Left colon (tissue), 2 donors: Measurements from ENCODE around the gene KCNK15. TPM values are rescaled to one million over a fixed set of nuclear protein-coding genes. Genes with fewer than 3 reads are reported as not detected.

ENCODE experiments used
- ATAC-seq: fragments of 200-7000 bp; cut with Tn5 transposase; one replicate; pipeline ENCODE4 v1.9.1; 2020; ENCODE audit warnings: mild to moderate bottlenecking, moderate library complexity
- DNase-seq, 2 donors: peaks; one replicate each; pipeline ENCODE4 v3.0.0-alpha.2; 2020
- intact Hi-C, 2 donors: fragments of 100-400 bp; cut with DNase I in 1 of 2; cut with micrococcal nuclease in 1 of 2; formaldehyde crosslinking; loops; one replicate each; pipeline versions ENCODE4 v1.11.2 to v1.14.0; 2022; cut with DNase I, micrococcal nuclease
- total RNA-seq, 2 donors: library from RNA; stranded (reverse); fragmentation: NEBNext Ultra II Directional; extraction: Animal tissue kit (Norgen Biotek cat#: 25700); gene quantifications; one replicate each; pipeline ENCODE4 v1.2.1, GENCODE V29; 2021
- donor health status: DM: no; HTN: no; CAD: no.
- donor health status: DM: yes; HTN: yes; CAD: no.

The KCNK15 gene
- total RNA-seq, 2 donors from 2014 or later: 0.25 to 0.40 TPM

DNA sequence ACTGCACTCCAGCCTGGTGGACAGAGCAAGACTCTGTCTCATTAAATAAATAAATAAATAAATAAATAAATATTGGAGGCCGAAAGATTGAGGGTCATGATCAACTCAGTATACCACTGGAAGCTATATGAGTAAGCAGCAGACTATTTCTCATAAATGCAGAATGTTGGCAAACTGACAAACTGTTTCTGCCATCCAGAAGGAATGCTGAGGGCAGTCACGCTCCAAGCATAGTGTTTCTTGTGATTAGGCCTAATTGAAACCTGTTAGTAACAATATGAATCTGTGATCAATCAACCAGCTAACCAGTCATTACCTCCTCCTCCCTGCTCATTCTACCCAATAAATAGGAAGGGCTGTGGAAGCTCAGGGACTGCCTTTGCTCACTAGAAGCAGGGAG, 15.2 kb upstream of the KCNK15 start:
- ATAC-seq (no peak), DNase-seq (no peak)
- intact Hi-C loops: no loop called here

DNA sequence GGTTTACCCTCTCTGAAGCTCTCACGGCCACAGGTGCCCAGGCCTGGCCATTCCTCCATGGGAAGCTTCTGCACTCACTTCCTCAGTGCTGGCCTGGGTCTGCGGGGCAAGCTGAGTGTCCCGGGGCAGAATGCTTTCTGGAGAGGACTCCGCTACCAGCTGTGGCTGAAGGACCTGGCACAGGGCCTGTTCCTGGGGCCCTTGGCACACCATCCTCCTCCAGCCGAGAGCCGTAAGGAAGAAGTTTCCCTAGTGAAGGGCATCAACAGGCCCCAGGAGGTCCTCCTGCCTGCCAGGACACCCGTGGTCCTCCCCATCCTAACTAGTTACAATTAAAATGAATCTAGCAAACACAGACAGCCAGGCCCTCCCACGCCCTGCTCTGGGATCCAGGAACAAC, 14.0 kb upstream of the KCNK15 start:
- intact Hi-C loops: no loop called here
- no peak for ATAC-seq
- no peak for DNase-seq

DNA sequence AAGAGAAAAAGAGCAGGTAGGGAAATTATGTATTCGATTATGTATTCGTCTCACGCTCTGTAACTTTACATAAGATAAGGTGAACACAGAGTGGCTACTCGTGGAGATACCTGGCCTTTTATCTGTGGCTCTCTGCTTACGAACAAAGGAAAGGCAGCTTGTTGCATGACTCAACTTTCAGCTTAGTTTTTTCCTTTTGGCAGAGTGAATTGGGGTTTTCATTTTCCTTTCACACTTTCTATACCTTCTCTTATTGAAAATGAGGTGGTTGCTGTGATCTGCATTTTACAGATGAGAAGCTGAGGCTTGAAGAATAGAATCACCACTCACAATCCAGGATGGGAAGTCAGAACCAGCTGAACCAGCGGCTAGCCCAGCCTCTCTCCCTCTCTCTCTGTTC, 13.3 kb upstream of the KCNK15 start:
- no peak for DNase-seq
- intact Hi-C loops: no loop called here
- no peak for ATAC-seq

DNA sequence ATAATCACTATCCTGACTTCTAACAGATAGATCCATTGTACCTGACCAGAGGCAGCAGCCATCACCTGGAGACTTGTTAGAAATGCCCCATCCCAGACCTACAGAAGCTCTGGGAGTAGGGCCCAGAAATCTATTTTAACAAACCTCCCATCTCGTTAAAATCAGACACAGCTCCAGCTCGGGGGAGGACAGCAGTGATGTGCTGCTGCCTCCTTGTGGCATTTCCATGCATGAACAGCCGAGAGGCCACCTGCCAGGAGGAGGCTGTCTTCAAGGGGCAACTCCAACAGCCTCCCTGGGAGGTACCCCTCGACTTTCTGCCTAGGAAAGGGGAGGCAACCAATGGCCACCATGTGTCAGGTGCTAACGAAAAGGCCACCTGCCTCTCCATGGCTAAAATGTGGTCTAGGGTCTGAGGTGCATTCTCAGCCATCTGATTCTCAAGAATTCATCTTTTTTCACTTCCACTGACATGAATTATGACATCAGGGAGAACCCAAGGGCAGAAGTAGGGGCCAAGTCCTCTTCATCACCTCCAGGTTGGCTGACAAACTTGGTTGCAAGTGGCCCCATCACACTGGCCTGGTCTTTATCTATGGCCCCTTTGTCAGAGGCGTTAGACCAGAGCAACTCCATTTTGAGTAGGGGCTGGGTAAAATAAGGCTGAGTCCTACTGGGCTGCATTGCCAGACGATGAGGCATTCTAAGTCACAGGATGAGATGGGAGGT, 12.2 kb upstream of the KCNK15 start:
- intact Hi-C loops: loop anchor here in 1 of 2 donors (2.0 kb wide), 1 partner anchor 49 kb away; no protein-coding TSS in a partner anchor

DNA sequence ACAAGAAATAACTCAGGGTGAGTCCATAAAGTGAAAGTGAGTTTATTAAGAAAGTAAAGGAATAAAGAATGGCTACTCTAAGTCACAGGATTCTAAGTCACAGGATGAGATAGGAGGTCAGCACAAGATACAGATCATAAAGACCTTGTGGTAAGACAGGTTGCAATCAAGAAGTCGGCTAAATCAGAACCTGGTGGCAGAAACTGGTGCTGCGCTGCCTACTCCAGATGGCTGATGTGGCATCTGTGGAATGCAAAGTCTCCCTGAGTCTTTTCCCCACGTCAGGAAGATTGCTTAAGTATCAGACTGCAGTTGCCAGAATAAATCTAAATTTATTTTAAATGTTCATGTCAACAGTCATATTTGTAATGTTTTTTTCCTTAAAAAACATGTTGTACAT, 10.7 kb upstream of the KCNK15 start:
- intact Hi-C loops: loop anchor here in 1 of 2 donors (2.0 kb wide), 1 partner anchor 50 kb away; no protein-coding TSS in a partner anchor
- ATAC-seq (no peak), DNase-seq (no peak)

More for the DNA sequence above, 12.2 kb upstream of the KCNK15 start:
- DNase-seq: peak in 1 of 2 donors; percentile 63
- ATAC-seq: peak; percentile 52

DNA sequence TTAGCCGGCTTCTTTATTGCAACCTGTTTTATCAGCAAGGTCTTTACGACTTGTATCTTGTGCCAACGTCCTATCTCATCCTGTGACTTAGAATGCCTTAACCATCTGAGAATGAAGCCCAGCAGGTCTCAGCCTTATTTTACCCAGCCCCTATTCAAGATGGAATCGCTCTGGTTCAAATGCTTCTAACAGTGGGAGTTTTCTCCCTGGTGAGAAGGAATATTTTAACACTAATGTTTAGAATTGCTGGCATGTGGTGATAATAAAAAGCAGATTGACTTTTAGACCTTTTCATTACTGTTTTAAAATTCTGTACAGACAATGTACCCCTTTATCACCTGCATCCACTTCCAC, 9.9 kb upstream of the KCNK15 start:
- intact Hi-C loops: loop anchor here in 1 of 2 donors (2.0 kb wide), 1 partner anchor 51 kb away; no protein-coding TSS in a partner anchor
- ATAC-seq: no peak
- DNase-seq: no peak

DNA sequence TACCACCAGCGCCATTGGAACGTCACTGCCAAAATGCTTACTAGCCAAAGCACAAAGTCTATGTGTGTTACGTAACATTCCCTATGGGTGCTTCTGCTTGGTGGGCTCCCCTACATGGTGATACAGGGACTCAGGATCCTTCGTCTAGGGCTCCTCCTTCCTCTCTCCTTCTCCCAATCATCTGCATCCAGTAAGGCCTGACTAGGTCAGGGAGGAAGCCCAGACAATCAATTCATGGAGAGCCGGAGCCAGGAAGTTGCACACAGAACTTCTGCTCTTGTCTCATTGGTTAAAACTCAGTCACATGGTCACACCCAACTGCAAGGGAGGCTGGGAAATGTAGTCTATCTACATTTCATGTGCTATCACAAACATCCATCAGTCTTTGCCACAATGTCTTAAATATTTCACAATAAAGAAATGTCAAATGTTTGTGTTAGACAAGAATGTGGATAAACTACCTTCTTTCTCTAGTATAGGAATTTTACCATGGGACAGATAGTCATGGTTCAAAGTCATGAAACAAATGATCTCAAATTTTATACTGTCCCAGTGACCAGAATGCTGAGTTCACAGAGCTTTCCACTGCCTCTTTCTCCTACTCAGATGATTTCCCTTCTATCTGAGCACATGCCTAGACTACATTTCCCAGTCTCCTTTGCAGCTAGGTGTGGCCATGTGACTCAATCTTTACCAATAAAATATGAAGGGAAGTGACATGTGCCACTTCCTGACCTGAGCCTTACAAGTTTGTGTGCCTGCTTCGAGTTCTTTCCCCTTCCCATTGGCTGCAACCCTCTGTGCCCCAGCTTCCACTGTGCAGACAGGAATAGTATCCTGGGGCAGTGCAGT, 9.3 kb upstream of the KCNK15 start:
- DNase-seq (peak; percentile 40 to 62), ATAC-seq (peak; percentile 95)
- intact Hi-C loops: no loop called here

DNA sequence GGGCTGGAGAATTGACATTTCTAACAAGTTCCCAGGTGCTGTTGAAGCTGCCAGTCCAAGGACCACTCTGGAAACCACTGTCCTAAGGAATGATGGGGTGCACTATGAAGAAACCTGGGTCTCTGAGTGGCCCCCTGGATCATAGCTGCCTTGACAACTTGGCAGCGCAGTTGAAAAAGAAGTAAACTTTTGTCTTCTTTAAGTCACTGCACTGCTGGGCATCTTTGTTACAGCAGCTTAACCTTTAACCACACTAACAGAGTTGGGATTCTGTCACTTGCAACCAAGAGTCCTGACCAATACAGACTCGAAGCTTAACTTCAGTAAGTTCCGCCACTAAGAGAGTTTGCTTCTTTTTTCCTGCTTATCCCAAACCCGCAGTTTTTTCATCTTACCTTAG, 8.5 kb upstream of the KCNK15 start:
- no peak for ATAC-seq
- DNase-seq: no peak
- intact Hi-C loops: no loop called here

DNA sequence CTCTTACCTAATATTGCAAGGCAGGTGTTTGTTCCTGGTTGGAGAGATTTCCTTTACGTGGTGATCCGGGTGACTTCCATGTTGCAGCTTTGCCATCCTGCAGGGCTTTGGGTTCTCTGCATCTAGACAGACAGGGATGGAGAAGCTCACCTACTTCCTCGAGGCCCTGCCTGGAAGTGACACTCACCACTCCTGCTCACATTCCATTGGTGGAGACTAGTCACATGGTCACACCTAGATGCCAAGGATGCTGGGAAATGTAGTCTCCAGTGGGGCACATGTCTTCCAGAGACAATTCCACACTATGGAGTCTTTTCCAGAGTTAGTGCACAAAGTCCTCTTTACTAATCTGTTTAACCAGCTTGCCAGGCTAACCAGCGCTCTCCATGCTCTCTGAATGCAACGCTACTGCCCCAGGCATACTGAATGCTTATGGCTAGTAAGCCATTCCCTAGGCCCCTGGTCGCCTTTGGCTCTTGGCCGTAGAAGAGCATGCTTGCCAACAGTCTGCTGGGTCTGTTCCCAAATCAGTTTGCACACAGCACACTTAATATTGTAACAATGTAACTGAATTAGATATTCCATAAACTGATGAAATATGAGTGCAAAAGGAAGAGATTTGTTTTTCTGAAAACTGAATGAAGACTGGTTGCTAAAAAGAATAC, 6.7 kb upstream of the KCNK15 start:
- peak; percentile 65 for ATAC-seq
- intact Hi-C loops: no loop called here
- peak; percentile 36 to 56 for DNase-seq

DNA sequence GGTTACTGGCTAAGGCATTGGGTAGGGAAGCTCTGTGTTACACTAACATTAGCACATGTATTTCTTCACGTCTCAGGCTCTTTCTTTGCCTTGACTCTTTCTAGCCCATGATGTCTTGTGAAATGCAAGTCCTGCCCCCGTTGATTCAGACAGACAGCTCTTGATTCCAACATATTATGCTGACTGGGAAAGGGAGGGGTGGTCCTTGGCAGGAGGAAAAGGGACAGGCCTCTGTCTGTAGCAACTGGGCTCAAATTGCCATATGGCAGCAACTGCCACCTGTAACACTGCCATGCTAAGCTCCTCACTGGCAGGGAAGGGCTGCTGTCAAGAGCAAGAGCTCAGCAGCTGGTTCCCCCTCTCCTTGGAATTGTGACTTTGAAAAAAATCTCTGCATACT, 5.7 kb upstream of the KCNK15 start:
- intact Hi-C loops: no loop called here
- DNase-seq: no peak
- no peak for ATAC-seq

DNA sequence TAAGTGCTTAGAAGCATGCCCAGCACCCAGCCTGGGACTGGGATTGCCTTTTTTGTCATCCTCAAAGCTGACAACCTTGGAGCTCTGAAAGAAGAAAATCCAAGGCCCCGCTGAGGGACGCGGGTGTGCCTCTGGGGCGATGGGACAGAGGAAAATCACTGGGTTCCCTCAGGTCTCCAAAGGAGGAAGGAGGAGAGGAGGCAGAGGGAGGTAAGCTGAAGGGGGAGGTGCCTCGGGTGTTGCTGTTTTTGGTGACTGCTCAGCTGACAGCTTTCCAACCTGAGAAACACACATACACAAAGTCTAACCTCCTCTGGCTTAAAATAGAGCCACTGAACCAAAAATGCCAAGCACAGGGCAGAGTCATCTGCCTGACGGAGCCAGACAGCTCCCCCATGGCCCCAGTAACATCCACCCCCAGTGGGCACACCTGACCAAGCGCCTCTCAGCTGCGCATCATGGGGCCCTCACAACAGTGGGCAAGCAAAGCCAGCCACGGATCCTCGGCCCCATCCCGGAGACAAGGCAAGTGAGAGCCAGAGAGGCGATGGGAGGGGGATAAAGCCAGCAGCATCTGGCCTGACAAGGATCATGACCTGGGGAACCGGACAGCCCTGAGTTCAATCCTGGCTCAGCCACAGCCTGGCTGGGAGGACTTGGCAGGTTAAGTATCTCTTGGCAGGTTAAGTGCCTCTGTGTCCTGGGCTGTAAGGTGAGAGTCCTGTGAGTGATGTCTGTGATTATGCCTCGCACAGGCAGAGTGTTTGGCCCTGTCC, 3.2 kb upstream of the KCNK15 start:
- no peak for ATAC-seq
- DNase-seq: no peak
- intact Hi-C loops: no loop called here

DNA sequence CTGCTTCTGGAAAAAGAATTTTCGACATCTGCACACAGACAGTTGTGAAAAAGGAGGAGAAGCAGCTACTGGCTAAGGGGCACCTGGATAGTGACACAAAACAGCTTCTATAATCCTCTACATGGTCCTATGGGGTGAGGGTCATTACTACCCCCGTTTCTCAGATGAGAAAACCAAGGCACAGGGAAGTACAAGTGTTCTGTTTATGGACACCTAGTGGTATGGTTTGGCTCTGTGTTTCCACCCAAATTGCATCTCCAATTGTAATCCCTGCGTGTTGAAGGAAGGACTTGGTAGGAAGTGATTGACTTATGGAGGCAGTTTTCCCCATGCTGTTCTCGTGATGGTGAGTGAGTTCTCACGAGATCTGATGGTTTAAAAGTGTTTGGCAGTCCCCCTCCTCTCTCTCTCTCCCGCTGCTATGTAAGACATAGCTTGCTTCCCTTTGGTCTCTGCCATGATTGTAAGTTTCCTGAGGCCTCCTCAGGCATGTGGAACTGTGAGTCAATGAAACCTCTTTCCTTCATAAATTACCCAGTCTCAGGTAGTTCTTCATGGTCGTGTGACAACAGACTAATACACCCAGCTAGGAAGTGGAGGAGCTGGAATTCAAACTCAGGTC, 2.5 kb upstream of the KCNK15 start:
- intact Hi-C loops: no loop called here
- no peak for ATAC-seq
- DNase-seq: no peak

DNA sequence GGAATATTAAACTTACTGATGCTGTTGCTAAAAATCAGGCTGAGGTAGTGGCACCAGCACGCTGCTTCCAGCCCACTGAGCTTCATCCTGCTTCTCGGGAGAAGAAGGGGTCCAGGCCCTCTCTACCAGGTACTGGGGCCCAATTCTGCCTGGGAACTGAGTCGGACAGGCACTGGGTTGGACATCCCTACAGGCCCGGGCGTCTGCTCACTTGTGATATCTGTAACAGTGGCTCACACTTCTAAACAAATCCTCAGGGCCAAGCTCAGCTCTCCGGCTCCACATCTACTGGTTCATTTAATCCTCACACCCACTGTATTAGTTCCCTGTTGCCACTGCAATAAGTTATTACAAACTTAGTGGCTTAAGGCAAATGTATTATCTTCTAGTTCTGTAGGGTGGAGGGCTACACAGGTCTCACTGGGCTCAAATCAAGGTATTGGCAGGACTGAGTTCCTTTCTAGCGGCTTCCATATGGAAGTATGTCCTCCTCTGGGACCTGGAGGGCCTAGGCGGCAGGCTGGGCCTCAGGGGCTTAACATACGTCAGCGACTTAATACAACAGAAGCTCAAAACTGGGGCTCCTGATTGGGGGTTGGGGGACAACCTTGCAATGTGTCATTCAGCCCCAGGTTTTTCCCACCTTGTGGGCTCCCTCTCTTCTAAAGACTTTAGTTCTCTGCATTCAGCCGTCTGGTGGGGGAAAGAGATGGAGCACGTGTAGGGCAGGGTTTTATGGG, 1.6 kb upstream of the KCNK15 start:
- DNase-seq (no peak), ATAC-seq (no peak)
- intact Hi-C loops: no loop called here

DNA sequence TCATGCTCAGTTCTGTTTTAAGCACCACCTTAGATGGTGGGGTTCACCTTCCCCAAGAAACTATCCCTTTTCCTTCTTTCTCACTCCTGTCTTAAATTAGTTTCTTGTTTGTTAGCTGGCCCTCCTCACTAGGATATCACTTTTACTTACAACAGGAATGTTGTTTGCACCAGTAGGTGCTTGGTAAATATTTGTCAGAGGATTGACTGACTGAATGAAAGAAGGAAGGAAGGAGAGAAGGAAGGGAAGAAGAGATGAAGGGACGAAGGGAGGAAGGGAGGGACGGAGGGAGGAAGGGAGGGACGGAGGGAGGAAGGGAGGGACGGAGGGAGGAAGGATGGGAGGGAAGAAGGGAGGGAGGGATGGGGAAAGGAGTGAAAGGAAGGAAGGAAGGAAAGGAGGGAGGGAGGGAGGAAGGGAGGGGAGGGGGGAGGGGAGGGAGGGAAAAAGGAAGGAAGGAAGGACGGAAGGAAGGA, 505 bp upstream of the KCNK15 start:
- intact Hi-C loops: loop anchor here in 1 of 2 donors (5.0 kb wide), 1 partner anchor 122 kb away; no protein-coding TSS in a partner anchor
- ATAC-seq (no peak), DNase-seq (no peak)

DNA sequence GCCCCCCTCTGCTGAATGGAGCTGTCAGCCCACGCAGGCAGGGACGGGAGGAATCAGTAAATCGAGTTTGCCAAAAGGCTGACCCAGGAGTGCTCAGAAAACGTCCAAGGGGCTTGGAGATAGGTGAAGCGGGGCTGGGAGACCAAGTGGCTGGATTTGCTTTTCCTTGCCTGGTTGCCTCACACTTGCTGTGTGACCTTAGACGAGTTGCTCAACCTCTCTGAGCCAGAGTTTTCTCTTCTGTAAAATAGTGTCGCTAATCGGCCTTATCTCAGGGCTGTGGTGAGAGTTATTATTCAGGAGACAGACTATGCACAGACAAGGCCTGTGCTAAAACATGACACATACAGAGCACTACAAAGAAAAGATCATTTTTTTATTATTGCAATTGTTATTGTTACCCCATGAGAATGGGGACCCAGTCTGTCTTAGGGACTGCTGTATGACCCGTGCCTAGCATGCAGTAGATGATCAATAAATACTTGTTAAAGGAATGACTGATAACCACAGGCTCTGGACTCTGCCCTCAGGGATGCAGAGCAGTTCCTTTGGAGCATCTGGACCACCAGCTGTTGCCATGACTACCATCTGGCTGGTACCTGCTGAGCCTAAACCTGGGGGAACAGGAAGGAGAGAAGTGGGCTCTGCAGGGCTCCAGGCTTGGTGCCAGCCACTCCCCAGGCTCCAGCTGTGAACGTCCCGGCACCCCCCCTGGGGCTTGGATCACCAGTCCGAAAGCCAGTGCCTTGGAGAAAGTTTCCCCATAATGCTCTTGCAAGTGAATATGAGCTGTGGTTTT, 901 bp downstream of the KCNK15 start:
- no peak for ATAC-seq
- DNase-seq: no peak
- intact Hi-C loops: loop anchor here in 1 of 2 donors (5.0 kb wide), 1 partner anchor 121 kb away; no protein-coding TSS in a partner anchor

DNA sequence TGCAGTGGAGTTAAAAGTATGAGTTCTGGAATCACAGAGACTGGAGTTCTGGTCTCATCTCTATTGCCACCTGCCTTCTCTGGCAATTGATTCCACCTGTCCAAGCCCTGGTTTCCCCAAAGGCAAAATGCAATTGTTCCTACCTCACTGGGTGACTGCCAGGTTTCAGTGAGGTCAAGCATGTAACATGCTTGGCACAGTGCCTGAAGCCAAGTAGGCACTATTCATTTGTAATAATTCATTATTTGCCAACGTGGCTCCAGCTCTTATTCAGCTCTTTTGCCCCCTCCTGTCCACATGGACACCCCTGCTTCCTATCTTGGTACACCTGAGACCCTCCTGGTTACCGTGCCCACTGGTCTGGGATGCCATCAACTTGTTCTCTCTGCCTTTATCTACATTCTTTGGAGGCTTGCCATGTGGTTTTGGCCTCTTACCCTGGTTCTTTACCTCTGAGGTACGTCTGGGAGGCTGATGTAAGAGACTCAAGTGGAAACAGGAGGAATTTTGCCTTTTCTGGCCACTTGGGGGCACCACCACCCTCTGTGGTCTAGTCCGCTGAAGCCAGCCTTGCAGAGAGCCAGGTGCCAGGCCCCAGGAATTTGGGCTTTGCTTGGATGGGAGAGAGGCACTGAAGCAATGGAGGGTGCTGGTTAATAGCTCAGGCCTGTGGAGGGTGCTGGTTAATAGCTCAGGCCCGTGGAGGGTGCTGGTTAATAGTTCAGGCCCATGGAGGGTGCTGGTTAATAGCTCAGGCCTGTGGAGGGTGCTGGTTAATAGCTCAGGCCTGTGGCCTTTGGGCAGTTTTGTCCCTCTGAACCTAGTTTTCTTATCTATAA, 1.7 kb downstream of the KCNK15 start:
- intact Hi-C loops: loop anchor here in 1 of 2 donors (5.0 kb wide), 1 partner anchor 120 kb away; no protein-coding TSS in a partner anchor
- peak; percentile 81 for ATAC-seq
- peak; percentile 57 to 83 for DNase-seq
